HEK293 (cell line): ENCODE measurements around the gene KCNQ4.

Experiments used
- CTCF ChIA-PET: fragments of 350-600 bp; formaldehyde crosslinking; extraction: SDS; loops from one replicate; lab custom pipeline; 2021; ENCODE audit warnings: antibody characterized with exemption; lab: Yijun Ruan, JAX
- POLR2A ChIA-PET: fragments of 300-600 bp; formaldehyde crosslinking; extraction: SDS; loops from one replicate; lab custom pipeline; 2020; ENCODE audit warnings: antibody characterized with exemption, inconsistent platforms; lab: Yijun Ruan, JAX
- H3K27ac ChIP-seq: fragments of 200-500 bp; sonication (Bioruptor generic); 2 replicates; pipeline ENCODE4 v1.5.1; 2014; ENCODE audit warnings: low read depth, low read length, control low read depth, inconsistent platforms; ENCODE audit errors: extremely low read depth
- H3K36me3 ChIP-seq, 2 experiments: fragments of 200-500 bp in 1 of 2; sonication (Bioruptor generic) in 1 of 2; 1 replicate in 1 of 2; 2 replicates in 1 of 2; pipeline ENCODE4 v1.5.1; 2014 to 2017; ENCODE audit warnings: inconsistent platforms in 2 of 2, low read length in 2 of 2; ENCODE audit not compliant: control insufficient read depth in 2 of 2, insufficient read depth in 1 of 2
- H3K4me1 ChIP-seq: fragments of 200-500 bp; sonication (Bioruptor generic); 2 replicates; pipeline ENCODE4 v1.5.1; 2014; ENCODE audit warnings: mild to moderate bottlenecking, low read length, inconsistent platforms; ENCODE audit not compliant: control insufficient read depth, insufficient read depth
- H3K4me3 ChIP-seq: 2 replicates; pipeline ENCODE4 v1.5.1; 2011; ENCODE audit warnings: low read depth, mild to moderate bottlenecking, control low read depth, low read length, moderate library complexity
- H3K9me3 ChIP-seq: fragments of 200-500 bp; sonication (Bioruptor generic); 2 replicates; pipeline ENCODE4 v1.5.1; 2014; ENCODE audit warnings: low read depth, low read length, inconsistent platforms; ENCODE audit not compliant: control insufficient read depth, insufficient read depth
- BCL11B ChIP-seq: fragments of 450-650 bp; formaldehyde crosslinking; IDR thresholded peaks from 2 replicates; pipeline ENCODE4 v1.5.1; 2016; ENCODE audit warnings: low read depth, missing biosample characterization, missing genetic modification characterization
- PRDM1 ChIP-seq: fragments of 450-650 bp; formaldehyde crosslinking; IDR thresholded peaks from 2 replicates; pipeline ENCODE4; 2016; ENCODE audit warnings: missing biosample characterization, missing genetic modification characterization
- SCRT1 ChIP-seq: fragments of 450-650 bp; formaldehyde crosslinking; IDR thresholded peaks from 2 replicates; pipeline ENCODE4 v1.5.1; 2016; ENCODE audit warnings: missing biosample characterization, missing genetic modification characterization, borderline replicate concordance
- SP7 ChIP-seq: fragments of 450-650 bp; formaldehyde crosslinking; IDR thresholded peaks from 2 replicates; pipeline ENCODE4 v1.5.1; 2016; ENCODE audit warnings: missing biosample characterization, missing genetic modification characterization
- ZBTB17 ChIP-seq: fragments of 450-650 bp; formaldehyde crosslinking; IDR thresholded peaks from 2 replicates; pipeline ENCODE4 v1.5.1; 2016; ENCODE audit warnings: missing biosample characterization, missing genetic modification characterization
- ZBTB8A ChIP-seq: fragments of 450-650 bp; formaldehyde crosslinking; IDR thresholded peaks from 2 replicates; pipeline ENCODE4 v1.5.1; 2016; ENCODE audit warnings: missing biosample characterization, missing genetic modification characterization
- ZFP41 ChIP-seq: fragments of 450-650 bp; formaldehyde crosslinking; IDR thresholded peaks from 2 replicates; pipeline ENCODE4 v1.5.1; 2016; ENCODE audit warnings: missing biosample characterization, missing genetic modification characterization, borderline replicate concordance
- ZNF132 ChIP-seq: fragments of 450-650 bp; formaldehyde crosslinking; IDR thresholded peaks from 2 replicates; pipeline ENCODE4 v1.5.1; 2017; ENCODE audit warnings: missing biosample characterization, missing genetic modification characterization, borderline replicate concordance
- ZNF24 ChIP-seq: fragments of 450-650 bp; formaldehyde crosslinking; IDR thresholded peaks from 2 replicates; pipeline ENCODE4 v1.5.1; 2016; ENCODE audit warnings: missing biosample characterization, missing genetic modification characterization
- ZNF292 ChIP-seq: fragments of 450-650 bp; formaldehyde crosslinking; IDR thresholded peaks from 2 replicates; pipeline ENCODE4 v1.5.1; 2016; ENCODE audit warnings: low read depth, missing biosample characterization, missing genetic modification characterization, borderline replicate concordance
- ZNF404 ChIP-seq: fragments of 450-650 bp; formaldehyde crosslinking; IDR thresholded peaks from 2 replicates; pipeline ENCODE4 v1.5.1; 2017; ENCODE audit warnings: missing biosample characterization, missing genetic modification characterization
- ZNF48 ChIP-seq: fragments of 450-650 bp; formaldehyde crosslinking; IDR thresholded peaks from 2 replicates; pipeline ENCODE4 v1.5.1; 2016; ENCODE audit warnings: missing biosample characterization, missing genetic modification characterization
- ZNF530 ChIP-seq: fragments of 450-650 bp; formaldehyde crosslinking; IDR thresholded peaks from 2 replicates; pipeline ENCODE4 v1.5.1; 2016; ENCODE audit warnings: low read depth, missing biosample characterization, missing genetic modification characterization
- ZNF561 ChIP-seq: fragments of 450-650 bp; IDR thresholded peaks from 2 replicates; pipeline ENCODE4 v1.5.1; 2018; ENCODE audit warnings: missing biosample characterization, missing genetic modification characterization, borderline replicate concordance
- ZNF600 ChIP-seq: fragments of 450-650 bp; formaldehyde crosslinking; IDR thresholded peaks from 2 replicates; pipeline ENCODE4 v1.5.1; 2016; ENCODE audit warnings: missing biosample characterization, missing genetic modification characterization
- TF ChIP-seq, protein P1 (sequence below): sonication (generic); formaldehyde crosslinking; IDR thresholded peaks from 2 replicates; pipeline ENCODE4 v1.8.1; 2022; ENCODE audit warnings: mild to moderate bottlenecking, moderate library complexity, missing genetic modification reagents
- TF ChIP-seq, protein P2 (sequence below): fragments of 450-650 bp; formaldehyde crosslinking; IDR thresholded peaks from 2 replicates; pipeline ENCODE4 v1.5.1; 2016; ENCODE audit warnings: missing biosample characterization, missing genetic modification characterization
- TF ChIP-seq, protein P3 (sequence below): fragments of 450-650 bp; formaldehyde crosslinking; IDR thresholded peaks from 2 replicates; pipeline ENCODE4 v1.5.1; 2016; ENCODE audit warnings: missing biosample characterization, missing genetic modification characterization
- TF ChIP-seq, protein P4 (sequence below): fragments of 450-650 bp; formaldehyde crosslinking; IDR thresholded peaks from 2 replicates; pipeline ENCODE4 v1.5.1; 2016; ENCODE audit warnings: missing biosample characterization, missing genetic modification characterization, low read depth

KCNQ4 gene

DNA sequence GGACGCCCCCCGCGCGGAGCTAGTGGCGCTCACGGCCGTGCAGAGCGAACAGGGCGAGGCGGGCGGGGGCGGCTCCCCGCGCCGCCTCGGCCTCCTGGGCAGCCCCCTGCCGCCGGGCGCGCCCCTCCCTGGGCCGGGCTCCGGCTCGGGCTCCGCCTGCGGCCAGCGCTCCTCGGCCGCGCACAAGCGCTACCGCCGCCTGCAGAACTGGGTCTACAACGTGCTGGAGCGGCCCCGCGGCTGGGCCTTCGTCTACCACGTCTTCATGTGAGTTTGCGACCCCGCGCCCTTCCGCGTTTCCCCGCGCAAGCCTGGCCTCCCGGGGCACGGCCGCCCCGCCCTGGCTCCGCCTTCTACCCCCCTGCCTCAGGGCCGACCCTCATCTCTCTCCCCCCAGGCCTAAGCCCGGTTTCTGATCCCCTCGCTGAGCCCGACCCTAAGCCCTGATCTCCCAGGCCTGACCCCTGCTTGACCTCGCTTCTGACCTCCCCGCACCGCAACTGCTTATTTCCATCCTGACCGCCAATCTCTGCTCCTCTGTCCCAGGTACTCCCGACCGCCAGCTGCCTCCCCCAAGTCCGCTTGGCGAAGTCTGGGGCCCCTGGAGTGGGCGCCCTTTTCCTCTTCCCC, 669 bp downstream of the KCNQ4 start (continued):
- TF ChIP-seq, protein P1, sequence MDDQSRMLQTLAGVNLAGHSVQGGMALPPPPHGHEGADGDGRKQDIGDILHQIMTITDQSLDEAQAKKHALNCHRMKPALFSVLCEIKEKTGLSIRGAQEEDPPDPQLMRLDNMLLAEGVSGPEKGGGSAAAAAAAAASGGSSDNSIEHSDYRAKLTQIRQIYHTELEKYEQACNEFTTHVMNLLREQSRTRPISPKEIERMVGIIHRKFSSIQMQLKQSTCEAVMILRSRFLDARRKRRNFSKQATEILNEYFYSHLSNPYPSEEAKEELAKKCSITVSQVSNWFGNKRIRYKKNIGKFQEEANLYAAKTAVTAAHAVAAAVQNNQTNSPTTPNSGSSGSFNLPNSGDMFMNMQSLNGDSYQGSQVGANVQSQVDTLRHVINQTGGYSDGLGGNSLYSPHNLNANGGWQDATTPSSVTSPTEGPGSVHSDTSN: no peak
- TF ChIP-seq PRDM1 (tag by site-specific recombination): no peak
- TF ChIP-seq ZNF48 (tag by site-specific recombination): no peak
- peak; percentile 92 for TF ChIP-seq BCL11B
- TF ChIP-seq, protein P2, sequence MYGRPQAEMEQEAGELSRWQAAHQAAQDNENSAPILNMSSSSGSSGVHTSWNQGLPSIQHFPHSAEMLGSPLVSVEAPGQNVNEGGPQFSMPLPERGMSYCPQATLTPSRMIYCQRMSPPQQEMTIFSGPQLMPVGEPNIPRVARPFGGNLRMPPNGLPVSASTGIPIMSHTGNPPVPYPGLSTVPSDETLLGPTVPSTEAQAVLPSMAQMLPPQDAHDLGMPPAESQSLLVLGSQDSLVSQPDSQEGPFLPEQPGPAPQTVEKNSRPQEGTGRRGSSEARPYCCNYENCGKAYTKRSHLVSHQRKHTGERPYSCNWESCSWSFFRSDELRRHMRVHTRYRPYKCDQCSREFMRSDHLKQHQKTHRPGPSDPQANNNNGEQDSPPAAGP (tag by site-specific recombination): no peak
- no peak for TF ChIP-seq ZNF530 (tag by site-specific recombination)
- TF ChIP-seq ZBTB8A: 0 out of 2 replicates have a peak, but pooled peaks have one; percentile 28
- TF ChIP-seq SCRT1 (tag by site-specific recombination): no peak
- no peak for TF ChIP-seq ZNF24
- no peak for TF ChIP-seq ZNF132 (tag by site-specific recombination)
- TF ChIP-seq ZNF561 (tag by site-specific recombination): no peak
- TF ChIP-seq, protein P3, sequence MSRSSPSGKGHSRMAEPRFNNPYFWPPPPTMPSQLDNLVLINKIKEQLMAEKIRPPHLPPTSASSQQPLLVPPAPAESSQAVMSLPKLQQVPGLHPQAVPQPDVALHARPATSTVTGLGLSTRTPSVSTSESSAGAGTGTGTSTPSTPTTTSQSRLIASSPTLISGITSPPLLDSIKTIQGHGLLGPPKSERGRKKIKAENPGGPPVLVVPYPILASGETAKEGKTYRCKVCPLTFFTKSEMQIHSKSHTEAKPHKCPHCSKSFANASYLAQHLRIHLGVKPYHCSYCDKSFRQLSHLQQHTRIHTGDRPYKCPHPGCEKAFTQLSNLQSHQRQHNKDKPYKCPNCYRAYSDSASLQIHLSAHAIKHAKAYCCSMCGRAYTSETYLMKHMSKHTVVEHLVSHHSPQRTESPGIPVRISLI (tag by site-specific recombination): no peak
- TF ChIP-seq, protein P4, sequence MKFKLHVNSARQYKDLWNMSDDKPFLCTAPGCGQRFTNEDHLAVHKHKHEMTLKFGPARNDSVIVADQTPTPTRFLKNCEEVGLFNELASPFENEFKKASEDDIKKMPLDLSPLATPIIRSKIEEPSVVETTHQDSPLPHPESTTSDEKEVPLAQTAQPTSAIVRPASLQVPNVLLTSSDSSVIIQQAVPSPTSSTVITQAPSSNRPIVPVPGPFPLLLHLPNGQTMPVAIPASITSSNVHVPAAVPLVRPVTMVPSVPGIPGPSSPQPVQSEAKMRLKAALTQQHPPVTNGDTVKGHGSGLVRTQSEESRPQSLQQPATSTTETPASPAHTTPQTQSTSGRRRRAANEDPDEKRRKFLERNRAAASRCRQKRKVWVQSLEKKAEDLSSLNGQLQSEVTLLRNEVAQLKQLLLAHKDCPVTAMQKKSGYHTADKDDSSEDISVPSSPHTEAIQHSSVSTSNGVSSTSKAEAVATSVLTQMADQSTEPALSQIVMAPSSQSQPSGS (tag by site-specific recombination): no peak
- no peak for TF ChIP-seq ZNF292

DNA sequence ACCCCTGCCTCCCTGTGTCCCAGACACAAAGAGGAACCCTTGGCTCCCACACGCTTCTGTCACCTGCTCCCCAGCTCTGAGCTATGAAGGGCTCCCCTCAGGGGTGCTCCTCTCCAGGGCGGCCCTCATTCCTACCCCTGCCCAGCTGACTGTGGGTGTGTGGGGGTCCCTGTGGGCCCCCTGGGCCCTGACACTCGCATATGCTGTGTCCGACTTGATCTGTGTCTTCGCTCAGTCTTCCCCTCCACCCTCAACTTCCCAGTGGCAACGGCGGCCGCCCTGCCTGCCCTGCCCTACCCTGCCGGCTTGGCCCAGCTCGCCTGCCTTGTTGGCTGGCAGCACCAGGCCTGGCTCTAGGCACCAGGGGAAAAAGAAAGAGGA, 1.2 kb downstream of the KCNQ4 start:
- Histone ChIP-seq H3K4me1 (peaks cover 5% of the 10 kb centered on the region; the same call in 1 of the 2 replicates), H3K27ac (no peak overlapping the region), H3K36me3 (no peaks in the 10 kb centered on the region), H3K9me3 (no peaks in the 10 kb centered on the region), H3K4me3 (no peak overlapping the region)
- CTCF ChIA-PET: interaction anchor here (1.2 kb wide), 1 partner anchor 10 kb away, joined by 4 read pairs; no protein-coding TSS in a partner anchor
- peak; percentile 21; the same call in 1 of the 2 replicates for TF ChIP-seq ZNF600 (tag by site-specific recombination)
- no peak for TF ChIP-seq ZFP41 (tag by site-specific recombination)
- 0 out of 2 replicates have a peak, but pooled peaks have one; percentile 3 for TF ChIP-seq SP7
- 0 out of 2 replicates have a peak, but pooled peaks have one; percentile 6 for TF ChIP-seq ZBTB17 (tag by site-specific recombination)
- POLR2A ChIA-PET: no interaction called here

DNA sequence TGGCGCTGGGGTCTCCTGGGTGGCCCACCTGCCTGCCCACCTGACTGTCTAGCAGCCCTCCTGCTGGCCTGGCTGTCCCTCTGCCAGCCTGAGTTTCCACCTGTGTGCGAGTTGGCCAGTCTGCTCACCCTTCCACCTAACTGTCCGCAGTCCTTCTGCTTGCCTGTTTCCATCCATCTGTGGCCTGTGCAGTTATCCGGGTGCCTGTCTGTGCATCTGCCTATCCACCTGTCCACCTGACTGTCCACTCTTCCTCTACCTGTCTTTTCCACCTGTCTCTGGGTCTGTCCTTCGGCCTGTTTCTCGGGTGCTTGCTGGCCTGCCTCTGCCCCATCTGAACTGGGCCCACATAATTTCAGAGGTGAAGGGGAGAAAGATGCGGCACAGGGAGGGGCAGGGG, 1.9 kb downstream of the KCNQ4 start:
- Histone ChIP-seq H3K4me1 (peaks cover 5% of the 10 kb centered on the region; the same call in 1 of the 2 replicates), H3K9me3 (no peaks in the 10 kb centered on the region), H3K36me3 (no peaks in the 10 kb centered on the region), H3K27ac (no peak overlapping the region), H3K4me3 (no peak overlapping the region)
- TF ChIP-seq ZBTB17 (tag by site-specific recombination) (peak; percentile 57; the same call in 1 of the 2 replicates), ZNF404 (tag by site-specific recombination) (no peak)
- POLR2A ChIA-PET: no interaction called here
- CTCF ChIA-PET: interaction anchor here (1.5 kb wide), 1 partner anchor 168 kb away, joined by 4 read pairs; no protein-coding TSS in a partner anchor
